Astrocyte (in vitro differentiated cells and primary cell): ENCODE data around the gene SNCAIP. TPM values are rescaled to one million over a fixed set of nuclear protein-coding genes. Genes with fewer than 3 reads are reported as not detected.

Source experiments
- DNase-seq: peaks from one replicate; pipeline ENCODE4 v3.0.0-alpha.2; 2010; ENCODE audit warnings: low read depth
- FAIRE-seq: peaks from 2 replicates; lab custom pipeline; 2011; peaks lifted over from hg19 to GRCh38; lab: Jason Lieb, UNC
- H2AFZ ChIP-seq: 2 replicates; pipeline ENCODE4 v1.6.0; 2012; ENCODE audit warnings: low read depth, low read length, inconsistent platforms
- H3K27ac ChIP-seq: 2 replicates; pipeline ENCODE4 v1.5.1; 2011; ENCODE audit warnings: low read depth, low read length, inconsistent platforms
- H3K27me3 ChIP-seq: 2 replicates; pipeline ENCODE4 v1.6.0; 2011; ENCODE audit warnings: low read length, inconsistent platforms; ENCODE audit not compliant: insufficient read depth
- H3K36me3 ChIP-seq: 2 replicates; pipeline ENCODE4 v1.5.1; 2011; ENCODE audit warnings: low read length, inconsistent platforms; ENCODE audit not compliant: insufficient read depth
- H3K4me1 ChIP-seq: 2 replicates; pipeline ENCODE4 v1.5.1; 2011; ENCODE audit warnings: low read length, inconsistent platforms; ENCODE audit not compliant: insufficient read depth
- H3K4me2 ChIP-seq: 2 replicates; pipeline ENCODE4 v1.6.0; 2012; ENCODE audit warnings: low read length, inconsistent platforms
- H3K4me3 ChIP-seq: 2 replicates; pipeline ENCODE4 v1.5.1; 2011; ENCODE audit warnings: low read depth, mild to moderate bottlenecking, low read length, inconsistent platforms; ENCODE audit not compliant: insufficient read depth
- H3K79me2 ChIP-seq: 2 replicates; pipeline ENCODE4 v1.6.0; 2012; ENCODE audit warnings: mild to moderate bottlenecking, low read length, inconsistent platforms; ENCODE audit not compliant: insufficient read depth
- H3K9ac ChIP-seq: 2 replicates; pipeline ENCODE4 v1.6.0; 2012; ENCODE audit warnings: mild to moderate bottlenecking, low read length, inconsistent platforms
- H3K9me3 ChIP-seq: 2 replicates; pipeline ENCODE4 v1.5.1; 2012; ENCODE audit warnings: low read depth, mild to moderate bottlenecking, low read length, inconsistent platforms; ENCODE audit not compliant: insufficient read depth
- H4K20me1 ChIP-seq: 2 replicates; pipeline ENCODE4 v1.6.0; 2012; ENCODE audit warnings: low read length, inconsistent platforms; ENCODE audit not compliant: insufficient read depth
- H3K27ac Mint-ChIP-seq: one replicate; pipeline ENCODE4 v1.8.0; 2021; ENCODE audit warnings: mild to moderate bottlenecking, mixed read lengths; ENCODE audit not compliant: unreplicated experiment
- H3K27me3 Mint-ChIP-seq: one replicate; pipeline ENCODE4 v1.8.0; 2021; ENCODE audit warnings: low read depth, mixed read lengths; ENCODE audit not compliant: unreplicated experiment
- H3K36me3 Mint-ChIP-seq: one replicate; pipeline ENCODE4 v1.8.0; 2021; ENCODE audit warnings: low read depth, mixed read lengths; ENCODE audit not compliant: unreplicated experiment
- H3K4me1 Mint-ChIP-seq: one replicate; pipeline ENCODE4 v1.8.0; 2021; ENCODE audit warnings: low read depth, mixed read lengths; ENCODE audit not compliant: unreplicated experiment
- H3K4me3 Mint-ChIP-seq: one replicate; pipeline ENCODE4 v1.8.0; 2021; ENCODE audit warnings: mild to moderate bottlenecking, moderate library complexity, mixed read lengths; ENCODE audit not compliant: unreplicated experiment
- H3K9me3 Mint-ChIP-seq: one replicate; pipeline ENCODE4 v1.8.0; 2021; ENCODE audit warnings: mild to moderate bottlenecking, mixed read lengths; ENCODE audit not compliant: unreplicated experiment
- EZH2 ChIP-seq: IDR thresholded peaks from 2 replicates; pipeline ENCODE4 v1.6.1; 2012; ENCODE audit warnings: mild to moderate bottlenecking, low read length, inconsistent platforms; ENCODE audit not compliant: insufficient read depth
- total RNA-seq: library from RNA; stranded (reverse); gene quantifications from 2 replicates; pipeline ENCODE4 v1.2.1, GENCODE V29; 2021
- TF ChIP-seq, protein P1 (sequence below): IDR thresholded peaks from 2 replicates; pipeline ENCODE4 v1.5.1; 2011; ENCODE audit warnings: low read depth, mild to moderate bottlenecking, inconsistent platforms, low read length, moderate library complexity; ENCODE audit not compliant: insufficient read depth

Gene SNCAIP
- total RNA-seq, 1 donor from 2014 or later, result 1.7 TPM

GRCh38 chr5:122264610-122265009 is 47.4 kb upstream of the SNCAIP start:
- no peak for DNase-seq

DNA sequence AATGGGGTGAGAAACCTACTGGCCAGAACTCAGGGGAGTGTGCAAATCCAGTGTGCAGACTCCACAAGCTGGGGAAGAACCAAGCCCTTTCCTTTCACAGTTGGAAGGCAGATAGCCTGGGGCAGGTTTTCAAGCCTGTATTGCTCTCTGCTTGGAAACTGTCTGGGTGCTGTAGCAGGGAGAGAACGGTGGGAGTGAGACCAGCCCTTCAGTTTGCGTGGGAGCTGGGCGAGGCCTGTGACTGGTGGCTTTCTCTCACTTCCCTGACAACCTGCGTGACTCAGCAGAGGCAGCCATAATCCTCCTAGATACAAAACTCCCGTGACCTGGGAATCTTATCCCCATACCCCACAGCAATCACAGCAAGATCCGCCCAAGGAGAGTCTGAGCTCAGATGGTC is 44.9 kb upstream of the SNCAIP start:
- Histone ChIP-seq H3K9ac (no peak overlapping the region), H4K20me1 (no peaks in the 10 kb centered on the region), H3K27me3 (no peaks in the 10 kb centered on the region), H3K4me2 (no peak overlapping the region), H3K9me3 (no peaks in the 10 kb centered on the region), H3K4me3 (no peak overlapping the region), H3K36me3 (no peaks in the 10 kb centered on the region), H3K4me1 (peaks cover 14% of the 10 kb centered on the region), H3K27ac (no peak overlapping the region), H3K79me2 (no peaks in the 10 kb centered on the region), H2AFZ (no peak overlapping the region)
- no peaks in the 10 kb centered on the region for H3K9me3 Mint-ChIP-seq
- no peak overlapping the region for H3K27ac Mint-ChIP-seq
- peaks cover 18% of the 10 kb centered on the region for H3K4me1 Mint-ChIP-seq
- FAIRE-seq (no peak), DNase-seq (no peak)
- no peaks in the 10 kb centered on the region for H3K36me3 Mint-ChIP-seq
- no peak overlapping the region for H3K4me3 Mint-ChIP-seq
- TF ChIP-seq EZH2, result no peak
- TF ChIP-seq, protein P1, sequence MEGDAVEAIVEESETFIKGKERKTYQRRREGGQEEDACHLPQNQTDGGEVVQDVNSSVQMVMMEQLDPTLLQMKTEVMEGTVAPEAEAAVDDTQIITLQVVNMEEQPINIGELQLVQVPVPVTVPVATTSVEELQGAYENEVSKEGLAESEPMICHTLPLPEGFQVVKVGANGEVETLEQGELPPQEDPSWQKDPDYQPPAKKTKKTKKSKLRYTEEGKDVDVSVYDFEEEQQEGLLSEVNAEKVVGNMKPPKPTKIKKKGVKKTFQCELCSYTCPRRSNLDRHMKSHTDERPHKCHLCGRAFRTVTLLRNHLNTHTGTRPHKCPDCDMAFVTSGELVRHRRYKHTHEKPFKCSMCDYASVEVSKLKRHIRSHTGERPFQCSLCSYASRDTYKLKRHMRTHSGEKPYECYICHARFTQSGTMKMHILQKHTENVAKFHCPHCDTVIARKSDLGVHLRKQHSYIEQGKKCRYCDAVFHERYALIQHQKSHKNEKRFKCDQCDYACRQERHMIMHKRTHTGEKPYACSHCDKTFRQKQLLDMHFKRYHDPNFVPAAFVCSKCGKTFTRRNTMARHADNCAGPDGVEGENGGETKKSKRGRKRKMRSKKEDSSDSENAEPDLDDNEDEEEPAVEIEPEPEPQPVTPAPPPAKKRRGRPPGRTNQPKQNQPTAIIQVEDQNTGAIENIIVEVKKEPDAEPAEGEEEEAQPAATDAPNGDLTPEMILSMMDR, result no peak
- H3K27me3 Mint-ChIP-seq, result no peaks in the 10 kb centered on the region

More at GRCh38 chr5:122264610-122265009, 47.4 kb upstream of the SNCAIP start:
- Mint-ChIP-seq H3K9me3 (peaks cover 3% of the 10 kb centered on the region), H3K4me3 (no peak overlapping the region), H3K27me3 (no peaks in the 10 kb centered on the region), H3K36me3 (no peaks in the 10 kb centered on the region), H3K4me1 (peaks cover 33% of the 10 kb centered on the region), H3K27ac (no peak overlapping the region)
- TF ChIP-seq, protein P1, result no peak
- no peak for TF ChIP-seq EZH2
- H2AFZ ChIP-seq, result no peak overlapping the region
- H3K27me3 ChIP-seq, result no peaks in the 10 kb centered on the region
- H3K36me3 ChIP-seq, result no peaks in the 10 kb centered on the region
- FAIRE-seq, result no peak
- peak overlapping the region; percentile 22 for H3K27ac ChIP-seq
- H4K20me1 ChIP-seq, result no peaks in the 10 kb centered on the region
- no peak overlapping the region for H3K4me2 ChIP-seq
- H3K4me3 ChIP-seq, result no peak overlapping the region
- H3K4me1 ChIP-seq, result peaks cover 25% of the 10 kb centered on the region
- H3K9ac ChIP-seq, result no peak overlapping the region
- H3K9me3 ChIP-seq, result no peaks in the 10 kb centered on the region
- no peaks in the 10 kb centered on the region for H3K79me2 ChIP-seq

GRCh38 chr5:122273696-122274095 is 38.3 kb upstream of the SNCAIP start:
- H3K9ac ChIP-seq, result no peak overlapping the region
- H4K20me1 ChIP-seq, result no peaks in the 10 kb centered on the region
- H3K27me3 Mint-ChIP-seq, result no peaks in the 10 kb centered on the region
- no peak overlapping the region for H3K4me3 Mint-ChIP-seq
- FAIRE-seq (no peak), DNase-seq (no peak)
- no peaks in the 10 kb centered on the region for H3K9me3 Mint-ChIP-seq
- H3K4me1 ChIP-seq, result no peaks in the 10 kb centered on the region
- TF ChIP-seq EZH2, result no peak
- TF ChIP-seq, protein P1, result no peak
- no peaks in the 10 kb centered on the region for H3K9me3 ChIP-seq
- H3K79me2 ChIP-seq, result no peaks in the 10 kb centered on the region
- H3K27me3 ChIP-seq, result no peaks in the 10 kb centered on the region
- H3K27ac ChIP-seq, result no peak overlapping the region
- H3K4me2 ChIP-seq, result no peak overlapping the region
- H3K36me3 ChIP-seq, result no peaks in the 10 kb centered on the region
- H2AFZ ChIP-seq, result no peak overlapping the region
- no peaks in the 10 kb centered on the region for H3K4me1 Mint-ChIP-seq
- H3K4me3 ChIP-seq, result no peak overlapping the region
- H3K27ac Mint-ChIP-seq, result no peak overlapping the region
- H3K36me3 Mint-ChIP-seq, result no peaks in the 10 kb centered on the region
